Mesendoderm (in vitro differentiated cells): Measurements from ENCODE around the gene ZFP92.
A peak's percentile ranks its signal among the peaks of the same experiment; 100 is the strongest.

ENCODE experiments used
- DNase-seq: peaks from one replicate; pipeline ENCODE4 v3.0.0; 2013
- H2AK5ac ChIP-seq: 2 replicates; pipeline ENCODE4 v1.6.1; 2013; ENCODE audit warnings: low read length, inconsistent platforms
- H2BK120ac ChIP-seq: 2 replicates; pipeline ENCODE4 v1.6.1; 2013; ENCODE audit warnings: low read depth, mild to moderate bottlenecking, low read length, moderate library complexity, mixed read lengths
- H2BK15ac ChIP-seq: replicated peaks from 2 replicates; pipeline ENCODE4 v1.6.1; 2013; ENCODE audit warnings: low read depth, mild to moderate bottlenecking, moderate library complexity
- H2BK5ac ChIP-seq: 2 replicates; pipeline ENCODE4 v1.6.1; 2013; ENCODE audit warnings: low read length, inconsistent platforms
- H3K18ac ChIP-seq: 2 replicates; pipeline ENCODE4 v1.6.1; 2013; ENCODE audit warnings: mild to moderate bottlenecking, low read length, mixed read lengths
- H3K23ac ChIP-seq: one replicate; pipeline ENCODE4 v1.6.1; 2013; ENCODE audit warnings: low read length
- H3K27ac ChIP-seq: 2 replicates; pipeline ENCODE4 v1.5.1; 2013; ENCODE audit warnings: low read depth, mild to moderate bottlenecking, inconsistent platforms, low read length, moderate library complexity
- H3K27me3 ChIP-seq: 2 replicates; pipeline ENCODE4 v1.6.1; 2013; ENCODE audit warnings: low read length, control low read depth, mild to moderate bottlenecking, inconsistent platforms; ENCODE audit not compliant: insufficient read depth, poor library complexity
- H3K36me3 ChIP-seq: 2 replicates; pipeline ENCODE4 v1.6.1; 2013; ENCODE audit warnings: low read length, inconsistent platforms; ENCODE audit not compliant: control insufficient read depth, insufficient read depth
- H3K4ac ChIP-seq: one replicate; pipeline ENCODE4 v1.6.1; 2013; ENCODE audit warnings: low read depth, mild to moderate bottlenecking, low read length, moderate library complexity
- H3K4me1 ChIP-seq: 2 replicates; pipeline ENCODE4 v1.6.1; 2013; ENCODE audit warnings: low read depth, low read length, inconsistent platforms; ENCODE audit not compliant: control insufficient read depth
- H3K4me2 ChIP-seq: 2 replicates; pipeline ENCODE4 v1.6.1; 2013; ENCODE audit warnings: low read length
- H3K4me3 ChIP-seq: 2 replicates; pipeline ENCODE4 v1.5.1; 2013; ENCODE audit warnings: mild to moderate bottlenecking, low read length
- H3K56ac ChIP-seq: one replicate; pipeline ENCODE4 v1.6.1; 2013; ENCODE audit warnings: low read length
- H3K79me1 ChIP-seq: 2 replicates; pipeline ENCODE4 v1.6.1; 2013; ENCODE audit warnings: low read length, inconsistent platforms
- H3K79me2 ChIP-seq: 2 replicates; pipeline ENCODE4 v1.6.1; 2013; ENCODE audit warnings: mild to moderate bottlenecking, low read length; ENCODE audit not compliant: control insufficient read depth, insufficient read depth
- H3K9ac ChIP-seq: 2 replicates; pipeline ENCODE4 v1.6.1; 2013; ENCODE audit warnings: low read length, inconsistent platforms
- H4K5ac ChIP-seq: one replicate; pipeline ENCODE4 v1.6.1; 2013; ENCODE audit warnings: low read length
- H4K8ac ChIP-seq: one replicate; pipeline ENCODE4 v1.6.1; 2013; ENCODE audit warnings: low read depth, mild to moderate bottlenecking, control low read depth, low read length, moderate library complexity
- WGBS: extraction: QIAGEN DNeasy Blood & Tissue Kit; methylation state at CpG from one replicate; pipeline ENCODE4 v1.1.7; 2013; ENCODE audit warnings: low lambda C conversion rate, missing lambda C conversion rate; ENCODE audit not compliant: insufficient coverage; ENCODE audit errors: extremely low coverage; 5-methylcytosine and 5-hydroxymethylcytosine counted together

Gene ZFP92

GRCh38 chrX:153395613-153396319 is 15.5 kb upstream of the ZFP92 start:
- WGBS: no CpG with 5 or more reads among the region's 26 CpGs

GRCh38 chrX:153396320-153397195 is 14.7 kb upstream of the ZFP92 start:
- no peaks in the 10 kb centered on the region for H3K79me2 ChIP-seq
- H4K5ac ChIP-seq: no peak overlapping the region
- no peak overlapping the region for H3K18ac ChIP-seq
- H3K4ac ChIP-seq: no peak overlapping the region
- H3K23ac ChIP-seq: no peak overlapping the region
- no peak overlapping the region for H2BK120ac ChIP-seq
- H4K8ac ChIP-seq: no peak overlapping the region
- H3K36me3 ChIP-seq: no peaks in the 10 kb centered on the region
- H3K79me1 ChIP-seq: no peaks in the 10 kb centered on the region
- H2BK5ac ChIP-seq: no peak overlapping the region
- H3K4me2 ChIP-seq: no peak overlapping the region
- WGBS: no CpG with 5 or more reads among the region's 26 CpGs
- H2BK15ac ChIP-seq: no peak overlapping the region
- no peaks in the 10 kb centered on the region for H3K27me3 ChIP-seq
- H3K4me1 ChIP-seq: no peaks in the 10 kb centered on the region
- no peak overlapping the region for H3K27ac ChIP-seq
- no peak overlapping the region for H3K9ac ChIP-seq
- no peak for DNase-seq
- H3K4me3 ChIP-seq: no peak overlapping the region
- no peak overlapping the region for H3K56ac ChIP-seq
- H2AK5ac ChIP-seq: no peak overlapping the region

More at GRCh38 chrX:153395613-153396319, 15.5 kb upstream of the ZFP92 start:
- Histone ChIP-seq H3K36me3 (no peaks in the 10 kb centered on the region), H3K79me1 (no peaks in the 10 kb centered on the region), H4K5ac (no peak overlapping the region), H3K18ac (no peak overlapping the region), H3K27ac (no peak overlapping the region), H3K56ac (no peak overlapping the region), H3K4me1 (no peaks in the 10 kb centered on the region), H2BK15ac (no peak overlapping the region), H3K4me2 (no peak overlapping the region), H3K4ac (no peak overlapping the region), H2AK5ac (no peak overlapping the region), H3K4me3 (no peak overlapping the region), H3K27me3 (no peaks in the 10 kb centered on the region), H3K9ac (no peak overlapping the region), H4K8ac (no peak overlapping the region), H2BK120ac (no peak overlapping the region), H2BK5ac (no peak overlapping the region), H3K23ac (no peak overlapping the region), H3K79me2 (no peaks in the 10 kb centered on the region)
- no peak for DNase-seq

GRCh38 chrX:153397256-153397960 is 13.9 kb upstream of the ZFP92 start:
- Histone ChIP-seq H4K8ac (no peak overlapping the region), H3K79me2 (no peaks in the 10 kb centered on the region), H3K79me1 (no peaks in the 10 kb centered on the region), H4K5ac (no peak overlapping the region), H3K56ac (no peak overlapping the region), H2AK5ac (no peak overlapping the region), H3K9ac (no peak overlapping the region), H3K18ac (no peak overlapping the region), H3K36me3 (no peaks in the 10 kb centered on the region), H2BK120ac (no peak overlapping the region), H2BK15ac (no peak overlapping the region), H3K27ac (no peak overlapping the region), H3K4me3 (no peak overlapping the region), H3K27me3 (no peaks in the 10 kb centered on the region), H3K4ac (no peak overlapping the region), H2BK5ac (no peak overlapping the region), H3K4me1 (no peaks in the 10 kb centered on the region), H3K4me2 (no peak overlapping the region), H3K23ac (no peak overlapping the region)
- no peak for DNase-seq
- no CpG with 5 or more reads among the region's 27 CpGs for WGBS

GRCh38 chrX:153398275-153398960 is 12.9 kb upstream of the ZFP92 start:
- Histone ChIP-seq H4K8ac (no peak overlapping the region), H3K9ac (no peak overlapping the region), H3K27ac (no peak overlapping the region), H2BK5ac (no peak overlapping the region), H3K4ac (no peak overlapping the region), H3K23ac (no peak overlapping the region), H2AK5ac (no peak overlapping the region), H4K5ac (no peak overlapping the region), H3K79me1 (no peaks in the 10 kb centered on the region), H3K4me1 (no peaks in the 10 kb centered on the region), H3K4me2 (no peak overlapping the region), H2BK120ac (no peak overlapping the region), H3K56ac (no peak overlapping the region), H3K18ac (no peak overlapping the region), H3K4me3 (no peak overlapping the region), H3K36me3 (no peaks in the 10 kb centered on the region), H3K79me2 (no peaks in the 10 kb centered on the region), H3K27me3 (no peaks in the 10 kb centered on the region), H2BK15ac (no peak overlapping the region)
- WGBS: no CpG with 5 or more reads among the region's 17 CpGs
- DNase-seq: no peak

DNA sequence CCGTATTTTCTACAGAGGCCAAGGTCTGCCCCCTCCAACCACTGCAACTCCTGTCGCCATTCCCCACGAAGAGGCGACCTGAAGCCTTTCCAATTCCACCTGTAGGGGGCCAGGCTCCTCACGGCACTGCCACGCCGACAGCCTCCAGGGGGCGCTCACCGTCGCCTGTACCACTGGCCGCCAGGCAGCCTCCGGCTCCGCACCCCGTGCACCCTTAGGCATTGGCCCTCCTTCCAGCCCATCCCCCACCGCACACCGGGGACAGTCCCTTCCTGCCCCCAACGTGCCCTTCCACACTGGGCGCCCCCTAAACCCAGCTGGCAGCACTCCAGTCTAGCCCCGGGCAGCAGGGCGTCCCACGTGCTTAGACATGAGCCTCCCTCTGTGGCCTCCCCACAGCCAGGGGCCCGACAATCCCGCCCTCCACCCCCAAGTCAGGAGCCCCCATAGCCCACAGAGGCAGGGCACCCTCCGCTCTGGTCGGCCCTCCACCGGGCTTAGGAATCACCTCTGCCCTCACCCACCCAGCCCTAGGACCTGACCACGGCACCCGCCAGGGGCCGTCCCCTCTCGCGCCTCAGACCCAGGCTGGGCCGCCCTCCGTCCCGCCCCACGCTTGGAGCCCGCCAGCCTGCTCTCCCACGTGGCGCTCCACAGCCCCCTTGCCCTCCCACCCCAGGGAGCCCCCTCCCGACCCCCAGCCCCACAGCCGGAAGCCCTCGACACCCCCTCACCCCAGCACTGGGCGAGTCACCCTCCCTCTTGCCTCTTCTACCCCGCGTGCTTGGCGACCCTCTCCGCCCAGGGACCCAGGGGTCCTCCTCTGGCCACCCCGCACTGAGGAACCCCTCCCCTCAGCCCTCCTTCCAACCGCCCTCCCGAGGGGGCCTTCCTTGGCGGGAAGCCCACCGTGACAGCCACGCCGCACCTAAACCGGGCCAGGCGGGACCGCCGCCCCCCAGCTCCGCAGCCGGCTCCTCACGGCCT is 10.8 kb upstream of the ZFP92 start:
- peak; percentile 66 for DNase-seq
- no peak overlapping the region for H2BK120ac ChIP-seq

More for the DNA sequence above, 10.8 kb upstream of the ZFP92 start:
- Histone ChIP-seq H3K23ac (no peak overlapping the region), H3K27me3 (no peaks in the 10 kb centered on the region), H3K4ac (no peak overlapping the region), H4K5ac (no peak overlapping the region), H3K4me1 (no peaks in the 10 kb centered on the region), H2AK5ac (no peak overlapping the region), H3K36me3 (no peaks in the 10 kb centered on the region), H2BK5ac (no peak overlapping the region), H2BK15ac (no peak overlapping the region), H3K79me2 (no peaks in the 10 kb centered on the region), H3K4me2 (no peak overlapping the region), H3K4me3 (no peak overlapping the region), H3K18ac (no peak overlapping the region), H4K8ac (no peak overlapping the region), H3K27ac (no peak overlapping the region), H3K79me1 (no peaks in the 10 kb centered on the region), H3K56ac (no peak overlapping the region), H3K9ac (no peak overlapping the region)
- no CpG with 5 or more reads among the region's 60 CpGs for WGBS
